Uterus (tissue), 4 donors: ENCODE results near the gene FSIP1. TPM values are rescaled to one million over a fixed set of nuclear protein-coding genes. Genes with fewer than 3 reads are reported as not detected.

ENCODE experiments used
- DNase-seq, 2 donors: peaks; one replicate each; pipeline ENCODE4 v3.0.0-alpha.2; 2019 to 2020
- H3K27ac ChIP-seq, 2 donors: fragments of 200-600 bp; sonication (generic); 1 replicate in 1 of 2; 2 replicates in 1 of 2; pipeline ENCODE4 v1.5.1; 2016 to 2018
- H3K27me3 ChIP-seq, 2 donors: fragments of 200-600 bp; sonication (generic); one replicate each; pipeline ENCODE4 v1.5.1; 2018 to 2019; ENCODE audit warnings: control low read depth in 1 of 2
- H3K36me3 ChIP-seq, 2 donors: fragments of 200-600 bp; sonication (generic); one replicate each; pipeline ENCODE4 v1.5.1; 2019; ENCODE audit warnings: control low read depth in 1 of 2
- H3K4me1 ChIP-seq, 2 donors: fragments of 200-600 bp; sonication (generic); one replicate each; pipeline ENCODE4 v1.5.1; 2018 to 2019; ENCODE audit warnings: control low read depth in 1 of 2
- H3K4me3 ChIP-seq, 2 donors: fragments of 200-600 bp; sonication (generic); 1 replicate in 1 of 2; 2 replicates in 1 of 2; pipeline ENCODE4 v1.5.1; 2018 to 2019; ENCODE audit warnings: mild to moderate bottlenecking in 1 of 2
- H3K9me3 ChIP-seq, 2 donors: fragments of 200-600 bp; sonication (generic); one replicate each; pipeline ENCODE4 v1.5.1; 2019; ENCODE audit warnings: control low read depth in 1 of 2
- POLR2A ChIP-seq, 2 donors: fragments of 450-650 bp; IDR thresholded peaks; one replicate each; pipeline ENCODE4 v1.6.1; 2016; ENCODE audit warnings: antibody characterized with exemption in 2 of 2, mild to moderate bottlenecking in 1 of 2, moderate library complexity in 1 of 2
- intact Hi-C: fragments of 100-400 bp; cut with DNase I; formaldehyde crosslinking; loops from one replicate; pipeline ENCODE4 v1.15.1; 2023; ENCODE audit warnings: low total_unique reads
- total RNA-seq, 4 donors: library from RNA; depleted of rRNA in 3 of 4; stranded (reverse); fragments of >200 nt in 3 of 4; gene quantifications; one replicate each; pipeline versions ENCODE4 v1.1.0 to v1.2.4, GENCODE V29; 2014 to 2023
- TF ChIP-seq, protein P1 (sequence below), 4 experiments: fragments of 200-600 bp in 2 of 4; fragments of 450-650 bp in 2 of 4; sonication (generic) in 2 of 4; IDR thresholded peaks; one replicate each; pipeline ENCODE4 v1.5.1; 2016 to 2019; ENCODE audit warnings: antibody characterized with exemption in 4 of 4, mild to moderate bottlenecking in 2 of 4, moderate library complexity in 1 of 4
- donor health status: DM: yes; HTN: yes; CAD: no.

Gene FSIP1
- total RNA-seq, 4 donors from 2014 or later = 0.77 to 4.3 (median 2.6) TPM

- intact Hi-C loops = no loop called here
- H3K27ac ChIP-seq = no peak overlapping the region
- H3K27me3 ChIP-seq = no peaks in the 10 kb centered on the region
- H3K9me3 ChIP-seq = no peaks in the 10 kb centered on the region
- no peak overlapping the region for H3K4me3 ChIP-seq
- TF ChIP-seq POLR2A (IDR thresholded peaks at IDR 0.05) = no peak
- TF ChIP-seq, protein P1, sequence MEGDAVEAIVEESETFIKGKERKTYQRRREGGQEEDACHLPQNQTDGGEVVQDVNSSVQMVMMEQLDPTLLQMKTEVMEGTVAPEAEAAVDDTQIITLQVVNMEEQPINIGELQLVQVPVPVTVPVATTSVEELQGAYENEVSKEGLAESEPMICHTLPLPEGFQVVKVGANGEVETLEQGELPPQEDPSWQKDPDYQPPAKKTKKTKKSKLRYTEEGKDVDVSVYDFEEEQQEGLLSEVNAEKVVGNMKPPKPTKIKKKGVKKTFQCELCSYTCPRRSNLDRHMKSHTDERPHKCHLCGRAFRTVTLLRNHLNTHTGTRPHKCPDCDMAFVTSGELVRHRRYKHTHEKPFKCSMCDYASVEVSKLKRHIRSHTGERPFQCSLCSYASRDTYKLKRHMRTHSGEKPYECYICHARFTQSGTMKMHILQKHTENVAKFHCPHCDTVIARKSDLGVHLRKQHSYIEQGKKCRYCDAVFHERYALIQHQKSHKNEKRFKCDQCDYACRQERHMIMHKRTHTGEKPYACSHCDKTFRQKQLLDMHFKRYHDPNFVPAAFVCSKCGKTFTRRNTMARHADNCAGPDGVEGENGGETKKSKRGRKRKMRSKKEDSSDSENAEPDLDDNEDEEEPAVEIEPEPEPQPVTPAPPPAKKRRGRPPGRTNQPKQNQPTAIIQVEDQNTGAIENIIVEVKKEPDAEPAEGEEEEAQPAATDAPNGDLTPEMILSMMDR (IDR thresholded peaks at IDR 0.05) = no peak
- no peaks in the 10 kb centered on the region for H3K36me3 ChIP-seq
- H3K4me1 ChIP-seq = no peaks in the 10 kb centered on the region
- no peak for DNase-seq
Measured at GRCh38 chr15:39551476-39551875, 231.2 kb downstream of the FSIP1 start.

Other genes with a start within 250 kb of the FSIP1 start
- gene THBS1, start 201.8 kb downstream of the FSIP1 start, total RNA-seq = 100 to 1,000 TPM; 119 to 341 (median 210) TPM
- 10 to 100 TPM in 1 of 4 donors, 1 to 10 TPM in 3; 5.5 to 11.8 (median 7.1) TPM for gene GPR176, start 137.4 kb upstream of the FSIP1 start, total RNA-seq
- 10 to 100 TPM; 18.2 to 59.4 (median 36.7) TPM for gene EIF2AK4, start 151.3 kb upstream of the FSIP1 start, total RNA-seq